ENCODE measurements around the gene ACE.

Gene ACE

DNA sequence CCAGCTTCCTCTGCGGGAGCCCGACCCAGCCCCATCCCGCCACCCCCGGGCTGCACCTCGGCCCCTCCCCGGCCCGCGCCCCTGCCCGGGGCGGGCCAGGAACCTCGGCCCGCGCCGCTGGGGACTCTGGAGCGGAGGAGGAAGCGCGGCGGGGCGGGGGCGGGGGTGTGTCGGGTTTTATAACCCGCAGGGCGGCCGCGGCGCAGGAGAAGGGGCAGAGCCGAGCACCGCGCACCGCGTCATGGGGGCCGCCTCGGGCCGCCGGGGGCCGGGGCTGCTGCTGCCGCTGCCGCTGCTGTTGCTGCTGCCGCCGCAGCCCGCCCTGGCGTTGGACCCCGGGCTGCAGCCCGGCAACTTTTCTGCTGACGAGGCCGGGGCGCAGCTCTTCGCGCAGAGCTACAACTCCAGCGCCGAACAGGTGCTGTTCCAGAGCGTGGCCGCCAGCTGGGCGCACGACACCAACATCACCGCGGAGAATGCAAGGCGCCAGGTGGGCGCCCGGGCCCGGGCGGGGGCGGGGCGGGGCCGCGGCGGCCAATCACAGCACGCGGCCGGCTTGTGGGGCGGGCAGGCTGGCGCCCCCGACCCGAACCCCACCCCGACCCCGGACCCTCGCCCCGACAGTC is at the start of gene ACE:
ACE (plus strand) TSS at position 208 of the 626 bp plus-strand sequence; CDS start at position 242, 34 bp downstream.
- DNase-seq (ENCODE audit: low spot score), result peak; percentile 89

DNA sequence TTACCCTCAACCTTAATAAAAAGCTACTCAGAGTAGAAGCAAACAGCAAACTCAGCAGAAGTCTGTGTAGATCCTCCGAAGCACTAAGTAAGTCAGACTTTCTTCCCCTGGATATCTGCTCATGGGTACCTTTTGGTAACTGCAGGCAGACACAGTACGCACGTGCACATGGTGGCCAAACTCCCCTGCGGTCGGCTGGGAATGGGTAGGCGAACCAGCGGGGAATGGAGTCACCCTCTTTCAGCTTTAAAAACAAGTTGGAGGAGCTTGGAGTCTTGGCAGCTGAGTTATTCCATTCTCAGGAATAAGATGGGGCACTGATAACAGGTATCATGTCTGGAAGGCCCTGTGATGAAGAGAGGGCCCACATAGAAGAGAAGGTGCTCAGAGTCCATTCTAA is 47.1 kb upstream of the ACE start:
- no peak for DNase-seq (ENCODE audit: low spot score)

DNA sequence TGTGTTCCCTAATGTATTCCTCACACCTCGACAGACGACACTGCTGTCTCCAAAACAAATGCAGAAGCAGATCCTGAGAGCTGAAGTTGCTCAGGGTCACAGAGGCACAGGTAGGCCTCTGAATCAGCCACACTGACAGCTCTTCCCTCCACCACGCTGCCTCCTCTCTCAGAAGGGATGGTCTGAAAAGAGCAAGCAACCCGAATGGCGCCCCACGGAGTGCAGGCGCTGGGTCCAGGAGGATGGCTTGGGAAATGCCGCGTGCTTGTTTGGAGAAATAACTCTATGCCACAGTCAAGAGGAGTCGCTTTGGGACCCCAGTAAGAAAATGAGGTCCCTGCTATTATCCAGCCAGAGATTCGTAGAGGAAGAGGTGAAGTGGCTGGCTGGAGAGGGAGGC is 46.6 kb upstream of the ACE start:
- DNase-seq (ENCODE audit: low spot score), result no peak

DNA sequence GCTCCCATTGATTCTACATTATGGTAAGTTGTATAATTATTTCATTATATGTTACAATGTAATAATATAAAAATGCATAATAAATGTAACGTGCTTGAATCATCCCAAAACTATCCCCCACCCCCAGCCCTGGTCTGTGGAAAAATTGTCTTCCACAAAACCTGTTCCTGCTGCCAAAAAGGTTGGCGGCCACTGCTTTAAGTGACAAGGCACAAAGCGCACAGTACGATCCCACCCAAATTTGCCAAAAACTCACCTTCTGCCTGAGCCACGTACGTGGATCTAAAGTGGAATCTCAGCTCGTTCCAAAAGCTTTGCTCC is 45.3 kb upstream of the ACE start:
- no peak for DNase-seq (ENCODE audit: low spot score)

DNA sequence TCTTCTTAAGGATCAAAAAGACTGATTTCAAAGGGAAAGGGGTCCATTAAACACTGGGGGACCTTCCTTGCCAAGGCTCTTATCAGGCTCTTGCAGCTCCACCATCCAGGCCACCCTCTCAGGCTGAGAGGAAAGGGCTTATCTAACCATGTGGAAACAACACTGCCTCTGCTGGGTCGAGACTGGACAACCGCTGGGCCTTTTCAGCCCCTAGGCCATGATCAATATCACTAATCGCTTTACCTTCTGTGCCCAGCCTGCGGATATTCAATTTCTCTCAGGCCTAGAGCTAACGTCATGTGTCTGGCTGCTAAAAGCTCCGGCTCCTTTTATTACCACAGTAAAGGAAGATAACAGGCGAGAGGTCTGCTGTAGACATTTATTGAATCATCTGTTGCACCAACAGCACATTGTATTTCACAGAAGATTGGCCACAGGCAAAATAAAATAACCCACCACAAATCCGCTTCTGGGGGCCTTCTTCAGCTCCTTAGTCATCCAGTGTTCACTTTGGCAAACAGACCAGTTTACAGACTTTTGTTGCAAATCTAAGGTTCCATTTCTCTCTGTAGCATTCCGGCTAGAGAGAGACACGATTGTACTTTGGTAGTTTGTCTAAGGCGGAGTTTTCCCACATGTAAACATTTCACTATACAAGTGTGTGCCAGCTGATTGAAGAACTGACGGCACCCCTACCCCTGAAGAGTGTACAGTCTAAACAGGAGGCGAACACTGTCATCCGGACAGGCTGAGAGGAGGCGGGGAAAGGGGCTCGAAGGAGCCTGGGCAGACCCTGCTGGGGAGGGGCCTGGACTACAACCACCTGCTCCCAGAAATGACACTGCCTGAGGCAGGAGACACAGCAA is 44.7 kb upstream of the ACE start:
- DNase-seq (ENCODE audit: low spot score), result no peak

DNA sequence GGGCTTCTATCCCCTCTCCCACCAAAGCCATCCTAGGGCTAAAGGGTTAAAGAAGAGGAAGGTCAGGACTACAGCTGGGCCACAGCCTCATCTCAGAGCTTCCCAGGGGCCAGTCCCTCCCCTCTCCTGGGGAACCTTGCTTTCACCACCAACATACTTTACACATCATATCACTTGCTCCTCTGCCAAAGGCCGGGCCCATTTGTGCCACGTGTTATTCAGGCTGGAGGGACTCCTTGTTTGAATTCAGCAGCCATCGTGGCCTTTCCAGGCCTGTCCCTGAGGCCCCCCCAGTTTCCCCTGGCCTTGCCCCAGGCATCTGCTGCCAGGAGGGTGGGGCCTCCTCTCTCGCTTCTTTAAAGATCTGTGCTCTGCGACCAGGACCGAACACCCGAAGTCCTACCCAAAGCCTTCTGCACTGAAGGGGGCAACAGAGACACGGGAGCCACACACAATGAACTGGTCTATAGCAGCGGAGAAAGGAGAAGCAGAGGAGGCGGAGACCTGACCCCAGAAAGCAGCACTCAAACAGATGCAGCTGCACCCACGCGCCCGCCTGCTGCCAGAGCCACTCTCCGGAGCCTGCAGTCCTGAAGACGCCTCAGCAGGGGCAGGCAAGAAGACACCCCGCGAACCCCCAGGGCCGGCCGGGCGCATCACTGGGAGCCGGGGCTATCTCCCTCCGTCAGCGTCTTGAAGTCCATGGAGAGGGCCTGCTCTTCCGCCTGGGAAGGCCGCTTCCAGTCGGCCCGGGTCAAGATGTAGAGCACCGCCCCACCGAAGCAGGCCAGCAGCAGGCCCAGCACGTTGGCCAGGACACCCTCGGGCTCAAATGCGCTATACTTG is 42.9 kb upstream of the ACE start:
- no peak for DNase-seq (ENCODE audit: low spot score)

DNA sequence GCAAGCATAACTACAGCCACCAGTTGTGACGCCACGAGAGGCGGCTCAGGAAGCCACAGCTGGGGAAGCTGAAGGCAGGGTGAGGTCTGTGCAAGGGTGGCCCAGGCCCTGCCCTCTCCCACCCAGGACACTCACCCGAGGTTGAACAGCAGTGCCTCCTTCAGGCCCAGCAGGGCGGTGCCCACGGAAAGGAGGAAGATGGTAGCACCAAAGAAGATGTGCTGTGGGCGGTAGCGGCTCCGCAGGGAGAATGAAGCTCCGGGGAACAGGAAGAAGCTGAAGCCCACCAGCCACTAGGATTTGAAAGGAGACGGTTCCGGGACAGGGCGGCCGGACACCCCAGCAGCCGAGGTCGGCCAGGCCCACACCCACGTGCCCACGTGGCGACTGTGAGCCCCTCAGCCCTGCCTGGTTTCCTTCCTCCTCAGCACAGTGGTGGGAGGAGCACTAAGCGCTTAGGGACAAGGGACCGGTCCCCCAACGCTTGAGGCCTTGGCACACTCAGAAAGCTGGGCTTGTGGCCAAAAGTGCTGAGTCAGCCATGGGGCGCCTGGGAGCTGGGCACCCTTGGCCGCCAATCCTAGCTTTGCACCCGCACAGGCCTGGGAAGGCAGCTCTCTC is 41.8 kb upstream of the ACE start:
- DNase-seq (ENCODE audit: low spot score), result peak; percentile 59

DNA sequence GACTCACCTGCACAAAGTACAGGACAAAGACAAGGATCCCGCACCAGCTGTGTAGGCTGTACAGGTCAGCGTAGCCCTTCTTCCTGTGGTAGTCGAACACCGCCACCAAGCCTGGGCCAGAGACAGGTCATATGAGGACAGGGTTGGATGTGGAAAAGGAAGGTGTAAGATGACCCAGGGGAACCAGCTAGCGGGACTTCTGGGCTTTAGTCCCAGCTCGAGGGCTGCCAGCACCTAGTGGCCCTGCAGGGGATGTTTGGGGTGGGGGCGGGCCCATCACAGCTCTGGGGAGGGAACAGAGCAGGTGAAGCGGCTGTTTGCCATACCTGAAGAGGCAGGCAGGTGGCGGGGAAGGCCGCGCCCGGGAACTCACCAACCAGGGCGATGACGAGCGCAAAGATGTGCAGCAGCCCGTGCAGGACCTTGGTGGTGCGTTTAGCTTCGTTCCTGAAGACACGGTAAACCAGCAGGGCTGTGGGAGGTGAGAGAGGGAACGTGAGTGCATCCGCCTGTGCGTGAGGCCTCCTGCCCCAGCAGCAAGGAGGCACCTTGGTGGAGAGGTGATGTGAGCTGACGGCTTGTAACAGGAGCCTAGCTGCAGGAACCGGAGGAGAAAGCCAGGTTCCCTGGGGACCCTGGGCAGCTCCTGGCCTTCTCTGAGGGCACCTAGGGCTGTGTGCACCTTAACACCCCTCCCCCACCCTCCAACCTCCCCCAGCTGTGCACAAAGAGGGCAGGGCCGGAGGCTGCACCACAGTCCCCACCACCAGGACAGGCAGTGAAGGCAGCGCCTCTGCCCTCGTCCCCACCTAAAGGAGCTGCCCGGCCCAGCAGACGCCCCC is 41.0 kb upstream of the ACE start:
- DNase-seq (ENCODE audit: low spot score), result peak; percentile 77

DNA sequence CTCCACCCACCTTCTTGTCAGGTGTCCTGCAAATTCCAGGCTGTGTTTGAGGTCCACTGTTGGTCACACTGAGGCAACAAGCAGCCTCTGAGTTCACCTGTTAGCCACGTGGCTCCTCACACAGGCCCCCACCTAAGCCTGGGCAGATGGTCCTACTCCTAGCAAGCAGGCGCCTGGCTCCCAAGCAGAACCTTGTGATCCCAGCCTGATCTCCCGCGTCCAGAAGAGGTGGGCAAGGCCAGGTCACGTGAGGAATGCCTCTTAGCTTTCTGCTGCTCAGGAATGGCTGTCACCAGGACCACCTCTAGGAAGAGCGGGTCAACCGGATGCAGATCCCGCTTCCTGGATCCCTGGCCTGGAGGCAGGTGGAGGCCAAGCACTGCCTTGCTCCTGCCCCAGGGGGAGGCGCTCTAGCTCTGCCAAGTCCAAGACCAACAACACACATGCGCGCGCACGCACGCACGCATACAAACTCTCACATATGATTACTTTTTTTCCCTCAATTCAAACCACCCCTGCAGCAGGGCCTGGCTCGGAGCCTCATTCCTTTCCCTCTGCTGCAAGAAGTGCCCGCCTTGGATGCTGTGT is 40.2 kb upstream of the ACE start:
- peak; percentile 69 for DNase-seq (ENCODE audit: low spot score)

DNA sequence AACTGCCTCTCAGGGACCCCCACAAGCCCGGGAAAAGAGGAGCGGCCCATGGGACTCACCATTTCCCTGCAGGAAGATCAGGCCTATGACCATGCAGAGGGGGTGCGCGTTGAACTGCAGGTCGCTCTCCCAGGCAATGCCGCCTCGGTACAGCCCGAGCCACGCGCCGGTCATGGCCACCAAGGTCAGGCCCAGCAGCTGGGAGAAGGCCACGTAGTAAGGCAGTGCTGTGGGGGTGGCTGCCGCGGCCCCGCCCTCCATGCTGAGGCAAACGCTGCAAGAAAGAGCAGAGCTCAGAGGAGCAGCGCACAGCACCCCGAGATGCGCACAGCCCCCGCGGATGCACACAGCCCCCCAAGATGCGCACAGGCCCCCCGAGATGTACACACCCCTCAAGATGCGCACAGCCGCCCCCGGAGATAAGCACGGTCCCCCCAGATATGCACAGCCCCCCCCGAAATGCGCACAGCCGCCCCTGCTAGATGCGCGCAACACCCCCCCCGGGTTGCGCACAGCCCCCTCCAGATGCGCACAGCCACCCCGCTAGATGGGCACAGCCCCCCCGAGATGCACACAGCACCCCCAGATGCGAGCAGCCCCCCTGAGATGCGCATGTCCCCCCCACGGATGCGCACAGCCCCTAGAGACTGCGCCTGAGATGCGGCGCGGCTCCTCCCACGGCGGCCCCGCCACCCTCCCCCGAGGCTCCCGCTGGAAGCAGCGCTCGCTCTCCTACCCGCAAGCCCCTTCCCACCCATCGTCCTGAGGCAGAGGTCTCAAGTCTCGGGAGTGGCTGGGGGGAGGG is 39.4 kb upstream of the ACE start:
- DNase-seq (ENCODE audit: low spot score), result no peak

DNA sequence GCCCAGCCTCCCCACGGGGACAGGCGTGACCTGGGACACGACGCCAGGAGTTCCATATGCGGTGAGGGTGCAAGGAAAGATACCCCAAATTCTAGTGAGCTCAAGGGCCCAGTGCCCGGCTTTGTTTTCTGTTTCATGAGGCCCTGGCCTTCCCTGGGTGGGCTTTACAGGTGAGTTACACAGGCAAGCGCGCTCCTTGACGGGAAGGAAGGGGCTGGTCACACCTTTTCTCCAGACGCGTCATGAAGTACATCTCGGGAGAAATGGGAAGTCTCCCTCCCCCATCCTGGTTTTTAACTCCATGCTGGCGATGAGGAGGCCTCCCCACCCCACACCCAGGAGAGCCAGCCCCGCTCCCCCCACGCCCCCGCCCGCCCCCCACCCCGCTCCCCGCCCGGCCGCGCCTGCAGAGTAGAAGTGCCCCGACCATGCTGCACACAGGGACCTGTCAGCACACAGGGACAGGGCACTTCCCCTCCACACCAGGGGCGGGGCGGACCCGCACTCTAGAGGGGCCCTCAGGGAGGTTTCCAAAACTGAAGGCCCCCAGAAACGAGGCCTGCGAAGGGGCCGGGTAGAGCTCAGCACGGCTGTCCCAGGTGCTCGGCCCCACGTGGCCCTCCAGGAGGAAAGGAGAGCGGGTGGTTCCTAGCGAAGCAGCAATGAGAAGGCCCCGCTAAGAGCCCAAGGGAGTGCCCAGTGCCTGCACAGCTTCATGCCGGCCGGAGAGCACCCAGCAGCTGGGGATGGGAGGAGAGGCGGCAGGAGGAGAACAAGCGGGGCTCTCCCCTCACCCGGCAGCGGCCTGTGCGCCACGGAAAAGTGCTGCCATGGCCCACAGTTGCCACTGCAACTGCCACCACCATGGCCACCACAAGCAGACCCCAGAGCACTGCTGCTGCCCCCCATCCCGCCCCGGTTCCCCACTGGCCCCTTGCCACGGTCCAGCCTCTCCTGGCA is 38.5 kb upstream of the ACE start:
- DNase-seq (ENCODE audit: low spot score), result no peak

DNA sequence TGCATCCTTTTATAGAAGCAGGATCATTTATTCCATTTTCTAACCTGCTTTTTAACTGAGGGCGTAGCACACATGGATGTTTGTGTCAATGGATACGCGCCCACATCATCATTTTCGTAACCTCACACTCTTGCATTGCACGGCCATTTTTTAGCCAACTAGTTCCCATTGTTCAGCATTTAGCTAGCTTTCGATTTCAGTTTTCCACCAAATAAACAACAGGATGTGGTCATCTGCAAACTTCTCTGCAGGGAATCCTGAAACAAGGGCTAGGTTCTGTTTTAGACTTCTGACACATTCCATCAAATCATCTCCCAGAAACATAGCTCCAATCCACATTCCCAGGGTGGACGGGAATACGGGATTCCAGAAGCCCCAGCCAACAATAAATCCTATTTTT is 37.2 kb upstream of the ACE start:
- no peak for DNase-seq (ENCODE audit: low spot score)

DNA sequence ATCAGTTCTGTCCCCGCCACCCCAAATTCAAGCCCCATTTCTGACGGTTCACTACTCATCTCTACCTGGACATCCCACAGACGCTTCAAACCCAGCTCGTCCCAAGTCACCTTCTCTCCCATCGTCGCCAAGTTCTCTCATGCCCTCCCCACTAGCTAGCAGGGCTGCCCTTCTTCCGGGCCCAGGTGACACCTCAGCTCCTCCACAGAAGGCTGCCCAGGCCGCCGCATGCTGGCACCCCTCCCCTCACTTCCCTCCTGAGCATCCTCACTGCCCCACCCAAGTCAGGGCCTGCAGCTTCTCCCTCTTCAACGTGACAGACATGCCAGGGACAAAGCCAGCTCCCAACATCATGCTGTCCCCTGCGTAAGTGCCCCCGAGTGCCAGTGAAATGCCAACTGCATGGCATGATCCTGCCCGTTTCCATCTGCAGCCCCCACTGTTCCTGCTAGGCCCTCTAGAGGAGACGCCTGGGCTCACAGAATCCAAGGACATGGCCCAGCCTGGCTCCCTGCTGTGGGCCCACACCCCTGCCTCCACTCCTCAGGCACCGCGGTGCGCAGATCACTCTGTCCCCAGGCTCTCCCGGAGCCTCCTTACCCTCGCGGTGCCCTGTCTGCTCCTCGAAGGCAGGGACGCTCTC is 36.6 kb upstream of the ACE start:
- no peak for DNase-seq (ENCODE audit: low spot score)

DNA sequence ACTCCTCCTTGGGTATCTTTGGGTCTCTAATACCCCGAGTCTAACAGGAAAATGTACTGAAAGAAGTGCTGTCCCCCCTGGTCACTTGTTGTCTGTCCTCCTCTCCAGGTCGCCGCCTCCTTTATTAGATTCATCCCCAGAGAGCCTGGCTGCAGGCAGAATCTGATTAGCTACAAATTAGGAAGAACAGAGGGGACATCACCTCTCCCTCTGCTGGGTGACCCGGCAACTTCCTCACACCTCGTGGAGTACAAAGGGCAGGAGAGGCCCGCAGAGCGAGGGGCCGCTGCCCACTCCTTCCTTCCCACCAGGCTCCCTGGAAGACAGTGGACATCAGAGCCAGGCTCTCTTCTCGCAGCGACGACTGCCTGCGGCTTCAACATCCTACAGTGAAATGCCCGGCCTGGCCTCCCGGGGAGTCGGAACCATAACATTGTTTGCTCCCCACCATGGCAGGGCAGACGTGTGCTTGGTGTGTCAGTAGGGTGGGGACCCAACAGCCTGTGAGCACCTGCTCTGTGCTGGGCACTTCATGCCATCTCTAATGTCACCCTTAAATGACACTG is 36.0 kb upstream of the ACE start:
- no peak for DNase-seq (ENCODE audit: low spot score)

DNA sequence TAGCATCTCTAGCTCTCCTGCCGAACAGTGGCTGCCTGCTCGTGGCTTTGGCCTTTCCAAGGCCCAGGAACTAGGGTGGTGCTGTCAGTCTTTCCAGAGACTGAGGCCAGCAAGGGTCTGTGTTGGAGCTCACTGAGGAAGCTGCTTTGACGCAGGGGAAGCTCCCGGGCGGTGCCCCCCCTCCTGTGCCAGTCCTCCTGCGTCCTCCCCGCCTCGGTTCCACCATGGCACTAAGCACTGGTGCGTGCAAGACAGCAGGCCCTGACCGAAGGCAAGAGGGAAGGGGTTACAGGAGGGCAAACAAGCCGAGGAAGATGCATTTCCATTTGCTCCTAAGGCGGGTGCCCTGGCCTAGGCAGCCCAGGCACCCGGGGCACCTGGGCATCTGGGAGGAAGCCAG is 35.2 kb upstream of the ACE start:
- DNase-seq (ENCODE audit: low spot score), result no peak

DNA sequence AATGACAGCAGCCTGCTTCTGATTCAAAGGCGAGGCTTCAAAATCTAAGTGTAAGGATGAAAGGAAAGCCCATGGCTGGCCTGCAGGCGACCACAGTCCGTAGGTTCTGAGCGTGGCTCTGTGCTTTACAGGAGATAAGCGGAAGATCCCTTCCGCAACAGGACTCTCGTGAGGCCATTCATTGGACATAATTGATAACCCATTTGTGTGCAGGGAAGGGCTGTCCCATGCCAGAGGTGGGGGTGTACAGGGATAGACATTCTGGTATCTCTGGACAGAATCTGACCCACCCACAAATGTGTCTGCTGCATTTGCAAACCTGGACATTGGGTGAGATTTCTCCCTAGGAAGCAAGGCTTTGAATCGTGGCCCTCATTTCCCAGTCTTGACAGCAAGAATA is 34.8 kb upstream of the ACE start:
- no peak for DNase-seq (ENCODE audit: low spot score)

DNA sequence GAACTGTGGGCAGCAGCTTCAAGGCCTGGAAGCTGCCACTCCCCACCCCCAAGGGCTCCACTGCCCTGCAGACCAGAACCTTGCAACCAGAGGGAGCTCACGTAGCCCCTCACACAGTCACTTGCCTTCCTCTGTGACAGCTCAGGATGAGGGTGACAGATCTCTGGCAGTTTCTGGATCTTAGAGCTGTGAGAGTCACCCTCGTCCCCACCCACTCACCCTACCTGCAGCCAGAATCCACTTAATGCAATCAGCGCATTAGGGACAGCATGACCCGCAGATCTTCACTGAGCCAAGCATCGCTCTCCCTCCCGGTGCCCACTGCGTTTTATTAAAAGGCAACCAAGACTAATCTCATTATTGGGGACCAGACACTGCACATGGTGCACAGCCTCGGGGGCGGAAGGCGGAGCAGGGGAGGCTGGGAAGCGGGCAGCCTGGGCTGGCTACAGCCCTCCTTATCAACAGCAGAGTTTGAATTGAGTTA is 34.3 kb upstream of the ACE start:
- DNase-seq (ENCODE audit: low spot score), result peak; percentile 34

DNA sequence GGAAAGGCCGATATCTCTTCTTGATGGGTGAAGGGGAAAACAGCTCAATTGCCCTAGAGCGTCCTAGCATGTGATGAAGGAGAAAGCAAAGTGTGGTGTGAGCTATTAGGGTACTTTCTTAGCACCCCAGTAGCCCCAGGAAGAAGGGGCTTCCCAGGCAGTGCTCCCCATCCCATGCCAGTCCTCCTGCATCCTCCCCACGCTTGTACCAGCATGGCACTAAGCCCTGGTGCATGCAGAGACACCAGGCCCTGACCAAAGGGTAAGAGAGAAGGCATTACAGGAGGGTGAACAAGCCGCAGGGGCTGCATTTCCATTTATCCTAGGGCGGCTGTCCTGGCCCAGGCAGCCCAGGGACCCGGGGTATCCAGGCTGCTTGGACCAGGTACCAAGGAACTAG is 33.8 kb upstream of the ACE start:
- DNase-seq (ENCODE audit: low spot score), result no peak
